ENCODE measurements around the gene DGKI.

Gene DGKI

GRCh38 chr7:137732168-137732567 lies 114.6 kb downstream of the DGKI start:
- no peak for FAIRE-seq

- FAIRE-seq, result no peak
Measured at GRCh38 chr7:137731436-137731835, 115.3 kb downstream of the DGKI start.

GRCh38 chr7:137728426-137728825 lies 118.3 kb downstream of the DGKI start:
- FAIRE-seq, result no peak

- FAIRE-seq, result no peak
Measured at GRCh38 chr7:137727413-137727812, 119.4 kb downstream of the DGKI start.

- no peak for FAIRE-seq
Measured at GRCh38 chr7:137718355-137718754, 128.4 kb downstream of the DGKI start.

GRCh38 chr7:137717811-137718271 lies 128.9 kb downstream of the DGKI start:
- no peak for FAIRE-seq

- FAIRE-seq, result no peak
Measured at GRCh38 chr7:137717045-137717444, 129.7 kb downstream of the DGKI start.

- FAIRE-seq, result no peak
Measured at GRCh38 chr7:137716061-137716460, 130.7 kb downstream of the DGKI start.

GRCh38 chr7:137715533-137715932 lies 131.2 kb downstream of the DGKI start:
- no peak for FAIRE-seq

- FAIRE-seq, result no peak
Measured at GRCh38 chr7:137715121-137715520, 131.7 kb downstream of the DGKI start.

GRCh38 chr7:137706330-137706729 lies 140.4 kb downstream of the DGKI start:
- peak; percentile 80 for FAIRE-seq

GRCh38 chr7:137704723-137705122 lies 142.1 kb downstream of the DGKI start:
- FAIRE-seq, result no peak

GRCh38 chr7:137703291-137704010 lies 143.3 kb downstream of the DGKI start:
- FAIRE-seq, result no peak

GRCh38 chr7:137696988-137697387 lies 149.8 kb downstream of the DGKI start:
- FAIRE-seq, result no peak

- no peak for FAIRE-seq
Measured at GRCh38 chr7:137696376-137696775, 150.4 kb downstream of the DGKI start.

- no peak for FAIRE-seq
Measured at GRCh38 chr7:137695942-137696341, 150.8 kb downstream of the DGKI start.

- no peak for FAIRE-seq
Measured at GRCh38 chr7:137695494-137695893, 151.3 kb downstream of the DGKI start.

- FAIRE-seq, result no peak
Measured at GRCh38 chr7:137694405-137694804, 152.4 kb downstream of the DGKI start.

- FAIRE-seq, result no peak
Measured at GRCh38 chr7:137692399-137692798, 154.4 kb downstream of the DGKI start.

- FAIRE-seq, result no peak
Measured at GRCh38 chr7:137691566-137691965, 155.2 kb downstream of the DGKI start.

- no peak for FAIRE-seq
Measured at GRCh38 chr7:137690635-137691034, 156.1 kb downstream of the DGKI start.

- no peak for FAIRE-seq
Measured at GRCh38 chr7:137689761-137690160, 157.0 kb downstream of the DGKI start.

GRCh38 chr7:137687556-137688265 lies 159.1 kb downstream of the DGKI start:
- no peak for FAIRE-seq

GRCh38 chr7:137685433-137686164 lies 161.2 kb downstream of the DGKI start:
- no peak for FAIRE-seq

Data from endometrium (tissue), 2 donors.